GM20000 (cell line): ENCODE measurements around the gene YPEL5.

ENCODE experiments used
- DNase-seq: peaks from one replicate; pipeline ENCODE4 v3.0.0; 2012; ENCODE audit warnings: low spot score
- TF ChIP-seq, protein P1 (sequence below): IDR thresholded peaks from 2 replicates; pipeline ENCODE4 v1.5.1; 2012; ENCODE audit warnings: mild to moderate bottlenecking, control low read depth; ENCODE audit errors: extremely low read depth, missing control alignments

The YPEL5 gene

DNA sequence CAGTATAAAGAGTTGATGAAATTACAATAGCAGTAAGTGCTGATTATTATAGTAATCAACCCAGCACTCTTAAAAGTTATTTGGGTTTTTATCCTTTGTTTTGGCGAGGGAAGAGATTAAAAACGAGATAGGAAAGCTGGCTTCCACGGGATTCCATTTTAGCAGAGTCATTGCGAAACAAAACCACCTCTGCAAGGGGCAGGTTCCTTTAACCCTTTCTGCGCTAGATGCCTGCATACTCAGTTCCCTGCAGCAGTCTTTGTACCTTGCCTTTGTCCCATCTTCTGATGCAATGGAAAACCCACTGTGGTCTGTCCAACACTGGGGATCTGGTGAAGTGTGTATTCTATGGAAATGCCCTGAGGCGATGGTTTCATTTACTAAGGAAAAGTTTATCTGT, 2.7 kb downstream of the YPEL5 start:
- TF ChIP-seq, protein P1, sequence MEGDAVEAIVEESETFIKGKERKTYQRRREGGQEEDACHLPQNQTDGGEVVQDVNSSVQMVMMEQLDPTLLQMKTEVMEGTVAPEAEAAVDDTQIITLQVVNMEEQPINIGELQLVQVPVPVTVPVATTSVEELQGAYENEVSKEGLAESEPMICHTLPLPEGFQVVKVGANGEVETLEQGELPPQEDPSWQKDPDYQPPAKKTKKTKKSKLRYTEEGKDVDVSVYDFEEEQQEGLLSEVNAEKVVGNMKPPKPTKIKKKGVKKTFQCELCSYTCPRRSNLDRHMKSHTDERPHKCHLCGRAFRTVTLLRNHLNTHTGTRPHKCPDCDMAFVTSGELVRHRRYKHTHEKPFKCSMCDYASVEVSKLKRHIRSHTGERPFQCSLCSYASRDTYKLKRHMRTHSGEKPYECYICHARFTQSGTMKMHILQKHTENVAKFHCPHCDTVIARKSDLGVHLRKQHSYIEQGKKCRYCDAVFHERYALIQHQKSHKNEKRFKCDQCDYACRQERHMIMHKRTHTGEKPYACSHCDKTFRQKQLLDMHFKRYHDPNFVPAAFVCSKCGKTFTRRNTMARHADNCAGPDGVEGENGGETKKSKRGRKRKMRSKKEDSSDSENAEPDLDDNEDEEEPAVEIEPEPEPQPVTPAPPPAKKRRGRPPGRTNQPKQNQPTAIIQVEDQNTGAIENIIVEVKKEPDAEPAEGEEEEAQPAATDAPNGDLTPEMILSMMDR, result no peak
- DNase-seq, result no peak

- DNase-seq, result no peak
Measured at GRCh38 chr2:30149976-30150375, 3.2 kb downstream of the YPEL5 start.

DNA sequence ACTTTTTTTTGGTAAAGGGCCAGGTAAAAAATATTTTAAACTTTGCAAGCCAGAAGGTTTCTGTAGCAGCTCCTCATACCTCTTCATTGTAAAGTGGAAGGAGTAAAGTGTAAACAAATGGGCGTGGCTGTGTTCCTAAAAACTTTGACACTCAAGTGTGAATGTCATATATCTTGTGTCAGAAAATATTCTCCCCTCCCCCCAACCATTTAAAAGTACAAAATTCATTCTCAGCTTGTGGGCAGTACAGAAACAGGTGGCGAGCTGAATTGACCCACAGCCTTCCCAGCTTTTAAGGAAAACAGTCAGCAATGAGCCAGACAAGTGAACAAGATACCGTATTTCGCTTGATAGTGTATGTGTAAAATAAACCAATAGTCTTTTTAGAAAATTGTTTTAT, 4.0 kb downstream of the YPEL5 start:
- TF ChIP-seq, protein P1, result no peak
- no peak for DNase-seq

More at GRCh38 chr2:30149976-30150375, 3.2 kb downstream of the YPEL5 start:
- TF ChIP-seq, protein P1, result no peak

- TF ChIP-seq, protein P1, result no peak
- DNase-seq, result no peak
Measured at GRCh38 chr2:30152385-30152784, 5.6 kb downstream of the YPEL5 start.

DNA sequence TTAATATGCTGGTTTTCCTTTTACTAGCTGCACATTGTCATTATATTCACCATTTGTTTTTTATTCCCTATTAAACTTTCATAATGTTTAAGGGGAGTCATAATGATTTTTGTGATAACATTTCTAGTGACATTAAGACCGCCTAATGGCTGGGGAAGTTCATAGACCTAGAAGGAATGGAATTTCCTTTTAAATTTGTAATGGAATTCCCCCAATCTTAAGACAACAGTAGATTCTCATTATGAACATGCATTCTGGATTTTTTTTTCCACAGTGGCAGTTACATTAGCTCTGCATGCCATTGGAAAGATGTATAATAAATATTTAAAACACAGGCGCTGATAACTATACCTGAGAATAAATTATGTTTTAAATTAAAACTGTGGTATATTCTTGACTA, 8.4 kb downstream of the YPEL5 start:
- no peak for DNase-seq

GRCh38 chr2:30155889-30156658, 9.3 kb downstream of the YPEL5 start:
- no peak for DNase-seq
- TF ChIP-seq, protein P1, result no peak

More for the DNA sequence above, 8.4 kb downstream of the YPEL5 start:
- TF ChIP-seq, protein P1, result no peak

- TF ChIP-seq, protein P1, result no peak
- no peak for DNase-seq
Measured at GRCh38 chr2:30157616-30158015, 10.8 kb downstream of the YPEL5 start.
